ENCODE data around the gene RBM20. TPM values are rescaled to one million over a fixed set of nuclear protein-coding genes. Genes with fewer than 3 reads are reported as not detected.

RBM20 gene

DNA sequence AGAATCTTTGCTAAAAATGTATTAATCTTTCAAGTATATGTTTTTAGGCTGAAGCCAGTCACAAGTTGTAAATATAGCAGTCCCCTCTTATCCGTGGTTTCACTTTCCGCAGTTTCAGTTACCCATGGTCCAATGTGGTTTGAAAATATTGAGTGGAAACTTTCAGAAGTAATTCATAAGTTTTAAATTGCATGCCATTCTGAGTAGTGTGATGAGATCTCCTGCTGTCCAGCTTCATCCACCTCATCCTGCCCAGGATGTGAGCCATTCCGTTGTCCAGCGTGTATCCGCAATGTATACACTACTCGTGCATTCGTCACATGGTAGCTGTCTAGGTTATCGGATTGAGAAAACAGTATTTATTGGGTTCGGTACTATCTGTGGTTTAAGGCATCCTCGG lies 239.8 kb downstream of the RBM20 start:
- Histone ChIP-seq H3K56ac (ENCODE audit: low read length) (no peak overlapping the region), H3K4me2 (ENCODE audit: low read length) (no peak overlapping the region), H3K27me3 (ENCODE audit: insufficient read depth, low read length, poor library complexity) (no peaks in the 10 kb centered on the region), H3K36me3 (ENCODE audit: control insufficient read depth, insufficient read depth, low read length) (no peaks in the 10 kb centered on the region), H3K4me1 (ENCODE audit: control insufficient read depth, low read depth, low read length) (no peaks in the 10 kb centered on the region), H3K9ac (ENCODE audit: low read length) (no peak overlapping the region), H4K5ac (ENCODE audit: low read length) (no peak overlapping the region), H3K4ac (ENCODE audit: low read depth, low read length) (no peak overlapping the region), H3K4me3 (ENCODE audit: low read length) (no peak overlapping the region), H2BK15ac (replicated peaks; ENCODE audit: low read depth) (no peak overlapping the region), H3K23ac (ENCODE audit: low read length) (no peak overlapping the region), H2BK120ac (ENCODE audit: low read depth, low read length) (no peak overlapping the region), H3K79me1 (ENCODE audit: low read length) (no peaks in the 10 kb centered on the region), H2BK5ac (ENCODE audit: low read length) (no peak overlapping the region), H2AK5ac (ENCODE audit: low read length) (no peak overlapping the region), H3K18ac (ENCODE audit: low read length) (no peak overlapping the region), H3K79me2 (ENCODE audit: control insufficient read depth, insufficient read depth, low read length) (no peaks in the 10 kb centered on the region), H4K8ac (ENCODE audit: low read depth, low read length) (no peak overlapping the region), H3K27ac (ENCODE audit: low read depth, low read length) (no peak overlapping the region)
- no CpG with 5 or more reads among the region's 10 CpGs for WGBS (ENCODE audit: extremely low coverage, insufficient coverage, low lambda C conversion rate)
- no peak for DNase-seq

DNA sequence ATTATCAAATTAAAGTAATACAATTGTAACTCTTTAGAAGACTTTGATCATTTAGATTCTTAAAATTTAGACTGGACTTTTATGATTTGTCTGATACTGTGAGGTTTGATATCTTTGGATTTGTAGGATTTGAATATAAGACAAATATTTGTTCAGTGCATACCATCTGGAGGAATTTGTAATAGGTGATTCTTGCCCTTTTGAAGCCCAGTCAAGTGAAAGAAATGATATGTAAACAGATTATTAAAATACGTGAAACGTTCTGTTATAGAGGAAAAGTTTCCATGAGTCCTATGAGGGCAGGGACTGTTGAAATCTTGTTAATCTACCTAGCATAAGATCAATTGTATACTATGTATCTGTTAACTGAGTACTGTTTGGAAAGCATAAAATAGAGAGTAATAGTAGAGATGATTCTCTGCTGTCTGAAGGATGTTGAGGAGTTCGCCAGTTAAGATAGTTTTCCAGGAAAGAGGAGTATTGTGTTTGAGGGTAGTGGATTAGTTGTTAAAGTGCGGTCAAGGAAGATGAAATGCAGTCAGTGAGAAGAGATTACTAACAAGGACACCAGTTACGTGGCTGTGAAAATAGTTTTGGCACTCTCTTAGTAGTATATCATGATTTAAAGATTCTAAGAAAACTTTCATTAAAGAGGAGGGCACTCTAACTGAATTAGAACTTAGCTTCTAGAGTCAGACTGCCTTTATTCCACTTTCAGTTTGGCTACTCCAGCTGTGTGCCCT lies 242.0 kb downstream of the RBM20 start:
- no peak overlapping the region for H4K5ac ChIP-seq (ENCODE audit: low read length)
- H3K56ac ChIP-seq (ENCODE audit: low read length) = no peak overlapping the region
- no peak overlapping the region for H3K4me3 ChIP-seq (ENCODE audit: low read length)
- no peak overlapping the region for H2BK120ac ChIP-seq (ENCODE audit: low read depth, low read length)
- H3K27me3 ChIP-seq (ENCODE audit: insufficient read depth, low read length, poor library complexity) = no peaks in the 10 kb centered on the region
- H3K4ac ChIP-seq (ENCODE audit: low read depth, low read length) = no peak overlapping the region
- no peak overlapping the region for H3K9ac ChIP-seq (ENCODE audit: low read length)
- H3K36me3 ChIP-seq (ENCODE audit: control insufficient read depth, insufficient read depth, low read length) = no peaks in the 10 kb centered on the region
- no peak overlapping the region for H2AK5ac ChIP-seq (ENCODE audit: low read length)
- H2BK5ac ChIP-seq (ENCODE audit: low read length) = no peak overlapping the region
- no peak overlapping the region for H3K18ac ChIP-seq (ENCODE audit: low read length)
- H3K79me2 ChIP-seq (ENCODE audit: control insufficient read depth, insufficient read depth, low read length) = no peaks in the 10 kb centered on the region
- H3K4me1 ChIP-seq (ENCODE audit: control insufficient read depth, low read depth, low read length) = no peaks in the 10 kb centered on the region
- no peak for DNase-seq
- no peaks in the 10 kb centered on the region for H3K79me1 ChIP-seq (ENCODE audit: low read length)
- no peak overlapping the region for H4K8ac ChIP-seq (ENCODE audit: low read depth, low read length)
- H3K4me2 ChIP-seq (ENCODE audit: low read length) = no peak overlapping the region
- H3K27ac ChIP-seq (ENCODE audit: low read depth, low read length) = no peak overlapping the region
- WGBS (ENCODE audit: extremely low coverage, insufficient coverage, low lambda C conversion rate) = 100% methylated on average over 3 of the region's 5 CpGs
- H2BK15ac ChIP-seq (replicated peaks; ENCODE audit: low read depth) = no peak overlapping the region
- H3K23ac ChIP-seq (ENCODE audit: low read length) = no peak overlapping the region

DNA sequence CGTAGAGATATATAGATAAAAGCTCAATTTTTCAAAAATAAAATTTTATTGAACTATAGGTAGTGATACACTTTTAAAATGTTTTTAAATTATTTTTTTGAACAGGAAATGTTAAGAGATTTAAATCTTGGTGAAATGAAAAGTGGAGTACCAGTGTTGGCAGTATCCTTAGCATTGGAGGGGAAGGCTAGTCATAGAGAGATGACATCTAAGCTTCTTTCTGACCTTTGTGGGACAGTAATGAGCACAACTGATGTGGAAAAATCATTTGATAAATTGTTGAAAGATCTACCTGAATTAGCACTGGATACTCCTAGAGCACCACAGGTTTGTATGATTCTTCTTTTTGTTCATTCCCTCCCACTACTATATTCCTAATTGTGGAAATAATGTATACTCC lies 243.4 kb downstream of the RBM20 start:
- Histone ChIP-seq H3K27ac (ENCODE audit: low read depth, low read length) (no peak overlapping the region), H3K4ac (ENCODE audit: low read depth, low read length) (no peak overlapping the region), H3K4me2 (ENCODE audit: low read length) (no peak overlapping the region), H4K5ac (ENCODE audit: low read length) (no peak overlapping the region), H4K8ac (ENCODE audit: low read depth, low read length) (no peak overlapping the region), H3K79me1 (ENCODE audit: low read length) (no peaks in the 10 kb centered on the region), H3K27me3 (ENCODE audit: insufficient read depth, low read length, poor library complexity) (no peaks in the 10 kb centered on the region), H3K36me3 (ENCODE audit: control insufficient read depth, insufficient read depth, low read length) (no peaks in the 10 kb centered on the region), H3K4me3 (ENCODE audit: low read length) (no peak overlapping the region), H3K56ac (ENCODE audit: low read length) (no peak overlapping the region), H3K9ac (ENCODE audit: low read length) (no peak overlapping the region), H2AK5ac (ENCODE audit: low read length) (no peak overlapping the region), H3K23ac (ENCODE audit: low read length) (no peak overlapping the region), H2BK120ac (ENCODE audit: low read depth, low read length) (no peak overlapping the region), H3K18ac (ENCODE audit: low read length) (no peak overlapping the region), H2BK5ac (ENCODE audit: low read length) (no peak overlapping the region), H2BK15ac (replicated peaks; ENCODE audit: low read depth) (no peak overlapping the region), H3K4me1 (ENCODE audit: control insufficient read depth, low read depth, low read length) (no peaks in the 10 kb centered on the region), H3K79me2 (ENCODE audit: control insufficient read depth, insufficient read depth, low read length) (no peaks in the 10 kb centered on the region)
- WGBS (ENCODE audit: extremely low coverage, insufficient coverage, low lambda C conversion rate) = no CpG with 5 or more reads among the region's 1 CpG
- no peak for DNase-seq

Small RNA genes within 50 kb of the gene (small RNA-seq; reads per million reads assigned to genes)
- not detected for gene RF00019 (ENCODE audit: insufficient read depth)
- not detected for gene RN7SKP288 (ENCODE audit: insufficient read depth)
- not detected for gene RNA5SP327 (ENCODE audit: insufficient read depth)
